Liver (tissue), 9 donors: ENCODE results near the gene GPX3. TPM values are rescaled to one million over a fixed set of nuclear protein-coding genes. Genes with fewer than 3 reads are reported as not detected.

Experiments used
- DNase-seq: peaks from one replicate; pipeline ENCODE4 v3.0.0-alpha.2; 2017; ENCODE audit warnings: low spot score
- H3K27ac ChIP-seq, 2 donors: one replicate each; pipeline ENCODE4 v1.7.0; 2013; ENCODE audit warnings: inconsistent platforms in 2 of 2, low read length in 2 of 2, control low read depth in 1 of 2, low read depth in 1 of 2, mild to moderate bottlenecking in 1 of 2
- H3K27me3 ChIP-seq, 4 donors: one replicate each; pipeline versions ENCODE4 v1.6.1 to v1.7.0; 2013; ENCODE audit warnings: low read length in 3 of 4, inconsistent platforms in 1 of 4, mild to moderate bottlenecking in 1 of 4, moderate library complexity in 1 of 4; ENCODE audit not compliant: control insufficient read depth in 4 of 4, insufficient read depth in 4 of 4
- H3K36me3 ChIP-seq, 4 donors: one replicate each; pipeline versions ENCODE4 v1.6.1 to v1.7.0; 2013; ENCODE audit warnings: low read length in 3 of 4, mild to moderate bottlenecking in 3 of 4, low read depth in 1 of 4, moderate library complexity in 1 of 4; ENCODE audit not compliant: control insufficient read depth in 4 of 4, insufficient read depth in 3 of 4
- H3K4me1 ChIP-seq, 4 donors: one replicate each; pipeline versions ENCODE4 v1.6.1 to v1.7.0; 2013; ENCODE audit warnings: low read length in 3 of 4, mild to moderate bottlenecking in 3 of 4, moderate library complexity in 1 of 4; ENCODE audit not compliant: control insufficient read depth in 4 of 4, insufficient read depth in 4 of 4
- H3K4me3 ChIP-seq, 3 donors: one replicate each; pipeline versions ENCODE4 v1.6.1 to v1.7.0; 2013; ENCODE audit warnings: low read length in 3 of 3, control low read depth in 1 of 3, low read depth in 1 of 3, mild to moderate bottlenecking in 1 of 3
- H3K9ac ChIP-seq, 2 donors: one replicate each; pipeline ENCODE4 v1.7.0; 2013; ENCODE audit warnings: low read length in 2 of 2, mild to moderate bottlenecking in 2 of 2, moderate library complexity in 2 of 2, control low read depth in 1 of 2, low read depth in 1 of 2
- H3K9me3 ChIP-seq, 4 donors: one replicate each; pipeline versions ENCODE4 v1.6.1 to v1.7.0; 2013; ENCODE audit warnings: low read length in 3 of 4; ENCODE audit not compliant: control insufficient read depth in 4 of 4
- ATF3 ChIP-seq: IDR thresholded peaks from 2 replicates; pipeline ENCODE4 v1.6.1; 2016; ENCODE audit warnings: antibody characterized with exemption
- EGR1 ChIP-seq, 2 donors: IDR thresholded peaks; 2 replicates each; pipeline ENCODE4 v1.6.1; 2016 to 2018; ENCODE audit warnings: antibody characterized with exemption in 2 of 2, low read depth in 2 of 2
- FOXA1 ChIP-seq: IDR thresholded peaks from 2 replicates; pipeline ENCODE4 v1.6.1; 2016; ENCODE audit warnings: antibody characterized with exemption
- GABPA ChIP-seq, 2 donors: IDR thresholded peaks in 1 of 2; conservative IDR thresholded peaks in 1 of 2; 2 replicates each; pipeline ENCODE4 v1.6.1; 2016; ENCODE audit warnings: antibody characterized with exemption in 2 of 2, mild to moderate bottlenecking in 1 of 2, moderate library complexity in 1 of 2
- HNF4A ChIP-seq, 2 donors: conservative IDR thresholded peaks; 2 replicates each; pipeline ENCODE4 v1.6.1; 2016; ENCODE audit warnings: antibody characterized with exemption in 2 of 2, mild to moderate bottlenecking in 2 of 2
- HNF4G ChIP-seq: IDR thresholded peaks from 2 replicates; pipeline ENCODE4 v1.6.1; 2016; ENCODE audit warnings: antibody characterized with exemption
- JUND ChIP-seq, 2 donors: IDR thresholded peaks; 2 replicates each; pipeline ENCODE4 v1.6.1; 2016; ENCODE audit warnings: antibody characterized with exemption in 2 of 2
- MAX ChIP-seq: IDR thresholded peaks from 2 replicates; pipeline ENCODE4 v1.6.1; 2016; ENCODE audit warnings: antibody characterized with exemption
- NR2F2 ChIP-seq: IDR thresholded peaks from 2 replicates; pipeline ENCODE4 v1.6.1; 2016; ENCODE audit warnings: antibody characterized with exemption
- RAD21 ChIP-seq, 2 donors: IDR thresholded peaks; 2 replicates each; pipeline ENCODE4 v1.6.1; 2016; ENCODE audit warnings: antibody characterized with exemption in 2 of 2, mild to moderate bottlenecking in 2 of 2
- REST ChIP-seq: IDR thresholded peaks from 2 replicates; pipeline ENCODE4 v1.6.1; 2016; ENCODE audit warnings: antibody characterized with exemption, mild to moderate bottlenecking
- RXRA ChIP-seq, 2 donors: IDR thresholded peaks; 2 replicates each; pipeline ENCODE4 v1.6.1; 2017 to 2018; ENCODE audit warnings: antibody characterized with exemption in 2 of 2, mild to moderate bottlenecking in 1 of 2
- SP1 ChIP-seq: IDR thresholded peaks from 2 replicates; pipeline ENCODE4 v1.6.1; 2018; ENCODE audit warnings: antibody characterized with exemption, mild to moderate bottlenecking
- TAF1 ChIP-seq: conservative IDR thresholded peaks from 2 replicates; pipeline ENCODE4 v1.6.1; 2016; ENCODE audit warnings: antibody characterized with exemption, mild to moderate bottlenecking
- ZBTB33 ChIP-seq: IDR thresholded peaks from 2 replicates; pipeline ENCODE4 v1.6.1; 2016; ENCODE audit warnings: antibody characterized with exemption
- WGBS: extraction: QIAGEN DNeasy Blood & Tissue Kit; methylation state at CpG from one replicate; pipeline ENCODE4 v1.1.7; 2013; 5-methylcytosine and 5-hydroxymethylcytosine counted together
- polyA plus RNA-seq, 2 donors: library from polyadenylated mRNA; stranded (reverse) in 1 of 2; unstranded in 1 of 2; fragments of 200-250 nt in 1 of 2; fragments of >200 nt in 1 of 2; fragmentation: Nextera tagmentation in 1 of 2; extraction: Ambion mirVana in 1 of 2; gene quantifications; one replicate each; pipeline versions ENCODE4 v1.2.1 to v1.2.3, GENCODE V29; 2013 to 2015
- total RNA-seq, 2 donors: library from RNA; depleted of rRNA; stranded (reverse); fragments of >200 nt; gene quantifications; one replicate each; pipeline ENCODE4 v1.2.3, GENCODE V29; 2014
- TF ChIP-seq, protein P1 (sequence below): fragments of 150-350 bp; IDR thresholded peaks from 2 replicates; pipeline ENCODE4 v1.5.1; 2017; ENCODE audit warnings: improper control_type of control experiment, low read depth, low read length; ENCODE audit not compliant: missing input control
- donor health status: healthy.
- donor health status: healthy.
- donor health status: healthy.
- donor health status: healthy.
- donor health status: healthy.

The GPX3 gene
- total and polyA plus RNA-seq, 4 donors: 72.9 to 878 (median 237) TPM

DNA sequence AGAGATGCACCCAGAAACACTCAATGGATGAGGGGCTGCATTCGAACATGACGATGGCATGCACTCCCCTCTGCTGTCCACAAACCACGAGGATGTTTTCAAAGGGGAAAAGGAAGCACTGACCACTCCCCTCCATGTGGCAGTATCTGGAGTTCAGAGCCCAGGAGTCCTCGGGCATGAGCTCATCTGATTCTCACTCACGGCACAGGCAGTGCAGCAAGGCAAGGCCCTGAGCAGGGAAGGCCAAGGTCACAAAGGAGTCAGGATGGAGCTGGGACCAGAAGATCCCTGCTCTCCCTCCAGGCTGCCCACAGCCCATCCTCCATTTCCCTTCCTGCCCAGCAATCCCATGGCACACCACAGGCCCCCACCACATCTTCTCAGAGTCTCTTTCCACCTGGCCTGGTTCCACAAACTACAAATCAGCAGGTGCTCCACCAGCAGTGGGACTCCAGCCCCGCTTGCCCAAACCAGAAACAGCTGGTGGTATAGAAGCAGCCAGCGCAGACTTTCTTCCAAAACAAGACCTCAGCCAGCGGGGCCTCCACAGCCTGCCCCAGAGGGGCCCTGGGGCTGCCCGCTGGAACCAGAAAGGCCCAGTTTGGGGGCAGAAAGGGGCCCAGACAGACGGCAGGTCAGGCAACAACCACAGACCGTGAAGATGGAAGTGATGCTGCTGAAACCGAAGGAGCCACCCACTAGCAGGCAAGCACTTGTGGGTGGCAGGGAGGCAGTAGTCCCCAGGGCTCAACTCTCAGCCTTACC is 48.2 kb downstream of the GPX3 start:
- TF ChIP-seq, protein P1, sequence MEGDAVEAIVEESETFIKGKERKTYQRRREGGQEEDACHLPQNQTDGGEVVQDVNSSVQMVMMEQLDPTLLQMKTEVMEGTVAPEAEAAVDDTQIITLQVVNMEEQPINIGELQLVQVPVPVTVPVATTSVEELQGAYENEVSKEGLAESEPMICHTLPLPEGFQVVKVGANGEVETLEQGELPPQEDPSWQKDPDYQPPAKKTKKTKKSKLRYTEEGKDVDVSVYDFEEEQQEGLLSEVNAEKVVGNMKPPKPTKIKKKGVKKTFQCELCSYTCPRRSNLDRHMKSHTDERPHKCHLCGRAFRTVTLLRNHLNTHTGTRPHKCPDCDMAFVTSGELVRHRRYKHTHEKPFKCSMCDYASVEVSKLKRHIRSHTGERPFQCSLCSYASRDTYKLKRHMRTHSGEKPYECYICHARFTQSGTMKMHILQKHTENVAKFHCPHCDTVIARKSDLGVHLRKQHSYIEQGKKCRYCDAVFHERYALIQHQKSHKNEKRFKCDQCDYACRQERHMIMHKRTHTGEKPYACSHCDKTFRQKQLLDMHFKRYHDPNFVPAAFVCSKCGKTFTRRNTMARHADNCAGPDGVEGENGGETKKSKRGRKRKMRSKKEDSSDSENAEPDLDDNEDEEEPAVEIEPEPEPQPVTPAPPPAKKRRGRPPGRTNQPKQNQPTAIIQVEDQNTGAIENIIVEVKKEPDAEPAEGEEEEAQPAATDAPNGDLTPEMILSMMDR: no peak
- TF ChIP-seq GABPA (IDR thresholded peaks at IDR 0.05 in 1 of 2, conservative IDR thresholded peaks at IDR 0.05 in 1 of 2): no peak
- TF ChIP-seq HNF4G: no peak
- no peak for TF ChIP-seq REST
- no peak for TF ChIP-seq ZBTB33
- TF ChIP-seq FOXA1: no peak
- no peak for TF ChIP-seq HNF4A (conservative IDR thresholded peaks at IDR 0.05)
- no peak for TF ChIP-seq NR2F2
- no peak for TF ChIP-seq JUND (IDR thresholded peaks at IDR 0.05)
- no peak for TF ChIP-seq EGR1 (IDR thresholded peaks at IDR 0.05; ENCODE audit: low read depth in 2 of 2)
- no peak for TF ChIP-seq SP1
- no peak for TF ChIP-seq MAX
- TF ChIP-seq RXRA (IDR thresholded peaks at IDR 0.05): no peak
- Histone ChIP-seq H3K4me1 (peaks cover 9 to 42% (median 24%) of the 10 kb centered on the region in 4 donors), H3K4me3 (no peak overlapping the region), H3K9ac (no peak overlapping the region), H3K9me3 (no peaks in the 10 kb centered on the region), H3K27me3 (no peaks in the 10 kb centered on the region), H3K36me3 (peaks cover 0 to 11% (median 6%) of the 10 kb centered on the region in 4 donors), H3K27ac (peak overlapping the region; percentile 2 to 42)
- DNase-seq: no peak
- WGBS: 65% methylated on average over 12 of the region's 12 CpGs

- Histone ChIP-seq H3K27ac (no peak overlapping the region), H3K27me3 (no peaks in the 10 kb centered on the region), H3K9ac (no peak overlapping the region), H3K9me3 (no peaks in the 10 kb centered on the region), H3K4me3 (no peak overlapping the region), H3K36me3 (peaks cover 0 to 11% (median 6%) of the 10 kb centered on the region in 4 donors), H3K4me1 (peaks cover 9 to 34% (median 17%) of the 10 kb centered on the region in 4 donors)
- WGBS: 73% methylated on average over 2 of the region's 2 CpGs
- DNase-seq: no peak
- TF ChIP-seq HNF4A (conservative IDR thresholded peaks at IDR 0.05) (no peak), FOXA1 (no peak), RAD21 (IDR thresholded peaks at IDR 0.05) (no peak), TAF1 (no peak), EGR1 (IDR thresholded peaks at IDR 0.05; ENCODE audit: low read depth in 2 of 2) (no peak), ATF3 (no peak), SP1 (no peak), MAX (no peak), GABPA (IDR thresholded peaks at IDR 0.05 in 1 of 2, conservative IDR thresholded peaks at IDR 0.05 in 1 of 2) (no peak), HNF4G (no peak), NR2F2 (no peak), RXRA (IDR thresholded peaks at IDR 0.05) (no peak)
- TF ChIP-seq, protein P1: no peak
Observed at GRCh38 chr5:151070449-151070848, 50.1 kb downstream of the GPX3 start.
